GM19043 (cell line): ENCODE measurements around the gene NKPD1.

Experiments
- ATAC-seq: cut with Tn5 transposase; IDR thresholded peaks from one replicate; pipeline ENCODE4 v1.9.1; 2021; ENCODE audit warnings: low read depth; ENCODE audit not compliant: unreplicated experiment

NKPD1 gene, protein sequence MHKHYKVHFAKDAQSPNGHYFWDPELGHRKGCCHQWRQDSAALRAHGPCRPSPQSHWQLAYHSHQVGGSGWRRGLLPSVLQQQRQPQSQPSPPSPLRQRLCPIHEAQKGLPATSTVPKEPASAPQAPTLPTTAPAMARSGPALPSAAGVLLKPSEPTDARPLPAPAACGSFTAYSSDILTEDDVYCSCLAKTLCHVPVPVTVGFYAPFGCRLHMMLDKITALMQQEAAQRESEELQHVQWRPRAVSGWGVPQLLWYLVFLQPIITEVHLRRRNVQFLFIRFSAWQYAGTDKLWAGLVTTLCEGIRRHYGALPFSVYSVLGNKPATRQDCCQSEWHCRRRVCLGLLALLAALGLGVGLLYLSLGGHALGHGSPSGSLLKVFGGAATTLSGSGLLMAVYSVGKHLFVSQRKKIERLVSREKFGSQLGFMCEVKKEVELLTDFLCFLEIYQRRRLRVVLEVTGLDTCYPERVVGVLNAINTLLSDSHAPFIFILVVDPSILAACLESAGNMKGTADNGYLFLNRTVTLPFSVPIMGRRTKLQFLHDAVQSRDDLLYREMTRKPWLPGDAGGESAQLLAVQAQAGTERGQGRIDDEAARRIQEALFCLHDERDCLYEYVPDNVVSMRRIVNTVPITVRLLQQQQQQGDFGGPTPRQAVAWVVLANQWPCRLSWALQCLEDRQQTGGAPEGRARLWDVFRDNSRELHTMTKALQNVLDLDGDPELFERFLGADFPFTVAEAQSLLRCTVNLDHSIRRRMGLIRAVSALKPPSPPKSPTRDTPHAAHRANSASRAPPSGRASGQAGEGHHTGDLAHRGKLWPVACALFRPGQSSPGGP

DNA sequence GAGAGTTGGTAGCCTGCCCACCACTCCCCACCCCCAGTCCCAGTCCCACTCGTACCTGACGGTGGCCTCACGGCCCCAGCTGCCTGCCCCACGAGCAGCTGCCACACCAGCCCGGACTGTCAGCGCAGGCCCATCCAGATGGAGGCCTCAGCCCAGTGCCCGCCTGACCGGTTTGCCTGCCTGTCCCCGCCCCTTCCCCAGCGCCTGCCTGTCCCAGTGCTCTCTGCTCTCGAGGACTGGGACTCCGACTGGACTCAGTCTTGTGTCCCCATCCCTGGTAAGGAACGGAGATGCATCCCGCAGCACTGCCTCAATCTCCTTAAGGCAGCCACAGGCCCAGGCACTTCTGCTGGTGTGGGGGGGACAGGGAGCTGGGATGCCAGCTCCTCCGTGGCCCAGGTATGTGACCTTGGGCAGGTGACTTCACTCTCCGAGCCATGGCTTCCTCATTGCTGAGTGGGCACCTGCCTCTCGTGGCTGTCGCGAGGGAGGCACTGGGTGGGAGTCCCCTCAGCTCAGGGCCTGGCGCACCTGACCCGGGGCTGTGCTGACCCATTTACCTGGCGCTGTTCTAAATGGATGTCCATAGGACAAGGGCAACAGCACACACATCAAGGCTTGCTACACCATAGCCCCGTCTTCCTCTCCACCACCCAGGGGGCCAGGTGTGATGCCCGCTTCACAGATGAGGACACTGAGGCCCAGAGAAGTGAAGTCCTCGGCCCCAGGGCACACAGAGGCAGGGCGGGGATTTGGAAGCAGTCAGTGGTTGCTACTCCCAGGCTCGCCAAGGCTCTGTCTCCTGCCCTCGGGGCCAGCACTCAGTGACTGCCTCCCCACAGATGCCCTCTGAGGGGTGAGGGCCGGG, at the start of gene NKPD1:
Gene NKPD1 (minus strand): TSS at position 113 of the 868 bp plus-strand sequence. CDS start 832 bp downstream, outside the sequence.
- ATAC-seq = no peak

DNA sequence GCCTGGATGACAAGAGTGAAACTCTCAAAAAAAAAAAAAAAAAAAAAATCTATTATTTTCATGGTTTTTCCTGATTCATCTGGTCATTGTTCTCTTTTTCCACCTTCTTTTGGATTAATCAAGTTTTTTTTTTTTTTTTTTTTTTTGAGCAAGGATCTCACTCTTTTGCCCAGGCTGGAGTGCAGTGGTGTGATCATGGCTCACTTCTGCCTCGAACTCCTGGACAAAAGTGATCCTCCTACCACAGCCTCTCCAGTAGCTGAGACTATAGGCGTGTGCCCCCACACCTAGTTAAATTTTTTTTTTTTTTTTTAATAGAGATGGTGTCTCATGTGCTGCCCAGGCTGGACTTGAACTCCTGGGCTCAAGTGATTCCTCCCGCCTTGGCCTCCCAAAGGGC, 45.5 kb upstream of the NKPD1 start:
- no peak for ATAC-seq

DNA sequence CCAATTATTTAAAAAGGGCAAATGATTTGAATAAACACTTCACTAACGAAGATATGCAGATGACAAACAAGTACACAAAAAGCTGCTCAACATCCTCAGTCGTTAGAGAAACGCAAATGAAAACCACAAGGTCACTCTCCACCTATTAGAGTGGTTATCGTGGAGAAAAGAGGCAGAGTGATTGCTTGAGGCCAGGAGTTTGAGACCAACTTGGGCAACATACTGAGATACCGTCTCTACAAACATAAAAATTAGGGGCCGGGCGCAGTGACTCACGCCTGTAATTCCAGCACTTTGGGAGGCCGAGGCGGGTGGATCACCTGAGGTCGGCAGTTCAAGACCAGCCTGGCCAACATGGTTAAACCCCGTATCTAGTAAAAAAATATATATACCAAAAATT, 45.0 kb upstream of the NKPD1 start:
- ATAC-seq = no peak

DNA sequence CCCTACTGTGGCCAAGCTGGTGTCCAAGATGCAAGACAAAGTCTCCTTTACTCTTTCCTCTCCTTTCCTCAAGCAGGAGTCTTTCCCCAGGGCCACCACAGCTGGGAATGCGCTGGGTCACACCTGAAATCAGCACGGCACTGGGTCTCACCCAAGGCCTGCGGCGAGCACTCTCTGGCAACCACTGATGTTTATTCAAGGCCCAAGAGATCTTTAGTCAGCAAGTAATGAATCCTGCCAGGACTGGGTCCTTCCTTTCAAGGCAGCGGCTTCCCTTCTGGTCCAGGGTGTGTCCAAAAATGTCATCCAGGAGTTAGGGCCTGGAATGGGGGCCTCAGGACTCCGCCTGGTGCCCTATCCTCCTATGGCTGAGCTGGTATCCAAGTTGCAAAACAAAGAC, 41.9 kb upstream of the NKPD1 start:
- no peak for ATAC-seq

DNA sequence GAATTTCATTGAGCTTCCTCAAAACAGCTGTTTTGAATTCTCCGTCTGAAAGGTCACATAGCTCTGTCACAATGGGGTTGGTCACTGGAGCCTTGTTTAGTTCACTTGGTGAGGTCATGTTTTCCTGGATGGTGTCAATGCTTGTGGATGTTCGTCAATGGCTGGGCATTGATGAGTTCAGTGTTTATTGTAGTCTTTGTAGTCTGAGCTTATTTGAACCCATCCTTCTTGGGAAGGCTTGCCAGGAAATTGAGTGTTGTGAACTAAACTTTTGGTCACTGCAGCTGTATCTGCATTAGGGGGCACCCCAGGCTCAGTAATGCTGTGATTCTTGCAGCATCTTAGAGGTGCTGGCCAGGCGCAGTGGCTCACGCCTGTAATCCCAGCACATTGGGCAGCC, 39.8 kb upstream of the NKPD1 start:
- ATAC-seq = no peak

DNA sequence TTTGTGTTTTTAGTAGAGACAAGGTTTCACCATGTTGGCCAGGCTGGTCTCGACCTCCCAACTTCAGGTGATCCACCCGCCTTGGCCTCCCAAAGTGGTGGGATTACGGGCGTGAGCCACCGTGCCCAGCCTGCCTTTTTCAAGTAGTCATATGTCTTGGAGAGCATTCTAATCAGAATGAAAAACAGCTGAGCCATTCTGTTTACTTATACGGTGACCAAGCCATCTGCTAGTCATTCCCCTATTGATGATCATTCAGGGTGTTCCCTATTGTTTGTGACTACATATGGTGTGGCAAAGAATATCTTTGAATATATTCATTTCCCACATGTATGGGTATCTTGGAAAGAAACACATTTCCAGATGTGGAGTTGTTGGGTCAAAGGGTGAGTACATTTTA, 35.0 kb upstream of the NKPD1 start:
- ATAC-seq = no peak

DNA sequence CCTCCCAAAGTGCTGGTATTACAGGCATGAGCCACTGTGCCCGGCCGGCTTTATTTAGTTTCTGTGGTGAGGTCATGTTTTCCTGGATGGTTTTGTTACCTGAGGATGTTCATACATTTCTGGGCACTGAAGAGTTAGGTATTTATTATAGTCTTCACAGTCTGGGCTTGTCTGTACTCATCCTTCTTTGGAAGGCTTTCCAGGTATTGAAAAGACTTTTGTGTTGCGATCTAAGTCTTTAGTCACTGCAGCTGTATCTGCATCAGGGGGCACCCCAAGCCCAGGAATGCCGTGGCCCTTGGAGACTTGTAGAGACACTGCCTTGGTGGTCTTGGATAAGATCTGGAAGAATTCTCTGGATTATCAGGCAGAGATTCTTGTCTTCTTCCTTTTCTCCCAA, 30.6 kb upstream of the NKPD1 start:
- ATAC-seq = no peak

DNA sequence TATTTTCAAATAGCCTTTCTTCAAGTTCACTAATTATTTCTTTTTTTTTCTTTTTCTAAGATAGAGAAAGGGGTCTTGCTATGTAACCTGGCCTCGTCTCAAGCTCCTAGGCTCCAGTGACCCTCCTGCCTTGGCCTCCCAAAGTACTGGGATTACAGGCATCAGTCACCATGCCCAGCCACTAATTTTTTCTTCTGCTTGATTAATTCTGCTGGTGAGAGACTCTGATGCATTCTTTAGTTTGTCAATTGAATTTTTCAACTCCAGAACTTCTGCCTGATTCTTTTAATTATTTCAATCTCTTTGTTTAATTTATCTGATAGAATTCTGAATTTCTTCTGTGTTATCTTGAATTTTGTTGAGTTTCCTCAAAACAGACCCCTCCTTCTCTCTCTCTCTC, 29.2 kb upstream of the NKPD1 start:
- no peak for ATAC-seq

DNA sequence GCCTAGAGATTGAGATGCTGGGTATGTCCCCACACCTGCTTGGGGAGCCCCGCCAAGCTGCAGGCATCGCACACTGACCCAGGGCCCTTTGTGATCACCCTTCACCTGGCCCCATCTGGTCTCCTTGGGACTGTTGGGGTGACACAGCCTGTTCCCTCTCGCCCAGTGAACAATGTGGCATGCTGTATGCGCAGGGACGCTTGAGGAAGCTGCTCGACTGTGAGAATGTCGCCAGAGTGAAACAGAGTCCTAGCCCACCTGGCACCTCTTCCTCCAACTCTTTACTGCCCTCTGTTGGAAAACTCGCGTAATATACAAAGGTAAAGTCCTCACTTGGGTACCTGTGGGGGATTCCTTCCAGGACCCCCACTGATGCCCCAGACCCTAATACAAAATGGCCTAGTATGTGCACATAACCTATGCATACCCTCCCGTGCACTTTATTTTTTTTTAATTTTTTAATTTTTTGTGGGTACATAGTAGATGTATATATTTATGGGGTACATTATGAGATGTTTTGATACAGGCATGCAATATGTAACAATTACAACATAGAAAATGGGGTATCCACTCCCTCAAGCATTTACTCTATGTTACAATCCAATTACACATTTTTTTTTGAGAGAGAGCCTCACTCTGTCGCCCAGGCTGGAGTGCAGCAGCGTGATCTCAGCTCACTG, 26.8 kb upstream of the NKPD1 start:
- ATAC-seq = no peak

DNA sequence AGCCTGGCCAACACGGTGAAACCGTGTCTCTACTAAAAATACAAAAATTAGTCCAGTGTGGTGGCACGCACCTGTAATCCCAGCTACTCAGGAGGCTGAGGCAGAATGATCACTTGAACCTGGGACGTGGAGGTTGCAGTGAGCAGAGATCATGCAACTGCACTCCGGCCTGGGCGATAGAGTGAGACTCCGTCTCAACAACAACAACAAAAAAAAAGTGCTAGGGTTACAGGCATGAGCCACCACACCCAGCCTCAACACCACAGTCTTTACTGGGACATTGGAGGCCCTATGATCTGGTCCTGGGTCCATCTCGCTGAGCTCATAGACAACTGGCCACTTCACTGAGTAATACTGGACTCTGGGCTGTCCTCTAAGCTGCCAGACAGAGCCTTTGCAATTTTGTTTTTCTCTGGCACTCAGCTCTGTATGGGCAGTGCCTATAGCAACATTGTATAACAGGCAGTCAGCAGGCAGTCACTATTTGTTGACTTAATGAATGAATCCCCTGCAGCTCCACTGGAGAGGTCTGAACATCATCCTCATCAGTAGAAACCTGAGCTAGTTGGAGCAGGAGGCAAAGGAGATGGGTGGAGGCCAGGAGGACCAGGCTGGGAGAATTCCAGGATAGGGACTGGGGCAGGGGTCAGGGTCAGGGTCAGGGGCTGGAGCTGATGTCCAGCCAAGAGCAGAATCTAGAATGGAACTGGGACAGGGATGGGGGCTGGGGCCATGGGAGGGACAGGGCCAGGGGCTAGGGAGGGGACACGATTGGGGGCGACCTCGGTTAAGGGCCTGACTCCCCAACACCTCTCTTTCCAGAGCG, 25.9 kb upstream of the NKPD1 start:
- ATAC-seq = no peak

DNA sequence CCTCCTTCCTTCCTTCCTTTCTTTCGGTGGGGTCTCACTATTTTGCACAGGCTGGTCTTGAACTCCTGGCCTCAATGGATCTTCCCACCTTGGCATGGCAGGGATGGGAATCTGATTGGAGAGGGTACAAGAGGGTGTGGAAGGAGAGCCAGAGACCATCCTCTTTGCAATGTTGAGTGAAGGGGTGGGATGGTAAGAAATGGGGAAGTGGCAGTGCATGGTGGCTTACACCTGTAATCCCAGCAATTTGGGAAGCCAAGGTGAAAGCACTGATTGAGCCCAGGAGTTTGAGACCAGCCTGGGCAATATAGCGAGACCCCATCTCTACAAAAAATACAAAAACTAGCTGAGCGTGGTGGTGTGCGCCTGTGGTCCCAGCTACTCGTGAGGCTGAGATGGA, 23.3 kb upstream of the NKPD1 start:
- ATAC-seq = no peak

DNA sequence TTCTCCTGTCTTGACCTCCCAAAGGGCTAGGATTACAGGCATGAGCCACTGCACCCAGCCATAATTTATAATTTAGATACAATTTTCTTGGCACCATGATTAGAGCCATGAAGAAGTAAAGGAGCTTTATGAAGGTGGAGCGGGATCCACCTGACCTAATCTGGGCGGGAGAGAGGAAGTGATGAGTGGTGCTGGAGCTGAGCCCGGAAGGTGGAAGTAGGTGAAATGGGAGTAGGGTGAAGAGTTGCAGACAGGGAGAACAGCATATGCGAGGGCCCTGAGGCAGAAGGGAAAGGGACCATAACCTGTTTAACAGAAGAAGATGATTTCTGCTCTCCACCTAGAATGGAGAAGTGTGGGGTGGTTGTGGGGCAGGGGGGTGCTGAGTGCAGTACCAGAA, 22.0 kb upstream of the NKPD1 start:
- ATAC-seq = no peak

DNA sequence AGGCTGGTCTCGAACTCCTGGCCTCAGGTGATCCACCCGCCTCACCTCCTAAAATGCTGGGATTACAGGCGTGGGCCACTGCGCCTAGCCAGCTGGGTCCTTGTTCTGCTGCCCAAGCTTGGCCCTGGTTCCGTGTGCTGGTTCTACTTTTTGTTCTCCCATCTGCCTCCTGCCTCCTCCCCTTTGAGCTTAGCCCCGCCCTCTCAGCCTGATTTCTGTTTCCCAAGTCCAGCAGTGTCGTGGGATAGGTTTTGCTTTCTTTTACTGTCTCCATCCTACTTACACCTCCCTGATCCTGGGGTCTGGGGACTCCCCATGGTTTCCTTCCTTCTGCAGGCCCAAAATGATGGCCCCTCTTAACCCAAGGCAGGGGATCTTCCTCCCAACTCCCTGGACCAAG, 20.2 kb upstream of the NKPD1 start:
- ATAC-seq = no peak

DNA sequence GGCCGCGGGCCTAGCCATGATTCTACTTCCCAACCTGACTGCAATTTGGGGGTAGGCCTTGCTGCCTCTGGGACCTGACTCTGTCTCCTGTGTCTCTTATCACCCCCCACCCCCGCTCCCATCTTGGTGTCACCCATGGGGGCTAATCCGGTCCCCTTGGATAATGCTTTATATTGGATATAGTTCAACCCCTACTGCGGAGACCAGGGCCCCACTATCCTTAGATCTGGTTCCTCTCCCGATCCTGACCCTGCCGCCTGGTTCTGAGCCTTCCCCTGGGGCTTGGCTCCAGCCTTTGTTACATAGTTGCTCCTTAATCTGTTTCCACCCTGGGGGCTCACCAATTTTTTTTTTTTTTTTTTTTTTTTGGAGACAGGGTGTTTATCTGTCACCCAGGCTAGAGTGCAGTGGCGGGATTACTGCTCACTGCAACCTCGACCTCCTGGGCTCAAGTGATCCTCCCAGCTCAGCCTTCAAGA, 19.1 kb upstream of the NKPD1 start:
- ATAC-seq = no peak

DNA sequence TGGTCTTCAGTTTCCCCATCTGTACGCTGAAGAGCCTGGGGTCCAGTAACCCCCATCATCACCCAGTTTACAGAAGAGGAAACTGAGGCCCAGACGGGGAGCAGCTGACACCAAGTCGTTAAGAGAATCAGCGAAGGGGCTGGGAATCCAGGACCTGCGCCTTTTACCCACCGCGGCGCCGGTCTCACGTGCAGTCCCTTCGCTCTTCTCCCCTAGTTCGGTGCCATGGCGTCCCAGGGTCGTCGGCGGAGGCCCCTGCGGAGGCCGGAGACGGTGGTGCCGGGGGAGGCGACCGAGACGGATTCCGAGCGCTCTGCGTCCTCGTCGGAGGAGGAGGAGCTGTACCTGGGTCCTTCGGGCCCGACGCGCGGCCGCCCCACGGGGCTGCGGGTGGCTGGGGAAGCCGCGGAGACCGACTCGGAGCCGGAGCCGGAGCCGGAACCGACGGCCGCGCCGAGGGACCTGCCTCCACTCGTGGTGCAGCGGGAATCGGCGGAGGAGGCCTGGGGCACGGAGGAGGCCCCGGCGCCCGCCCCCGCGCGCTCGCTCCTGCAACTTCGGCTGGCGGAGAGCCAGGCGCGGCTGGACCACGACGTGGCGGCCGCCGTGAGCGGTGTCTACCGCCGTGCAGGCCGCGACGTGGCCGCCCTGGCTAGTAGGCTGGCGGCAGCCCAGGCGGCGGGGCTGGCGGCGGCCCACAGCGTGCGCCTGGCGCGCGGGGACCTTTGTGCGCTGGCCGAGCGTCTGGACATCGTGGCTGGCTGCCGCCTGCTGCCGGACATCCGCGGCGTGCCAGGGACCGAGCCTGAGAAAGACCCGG, 18.5 kb upstream of the NKPD1 start:
- no peak for ATAC-seq

DNA sequence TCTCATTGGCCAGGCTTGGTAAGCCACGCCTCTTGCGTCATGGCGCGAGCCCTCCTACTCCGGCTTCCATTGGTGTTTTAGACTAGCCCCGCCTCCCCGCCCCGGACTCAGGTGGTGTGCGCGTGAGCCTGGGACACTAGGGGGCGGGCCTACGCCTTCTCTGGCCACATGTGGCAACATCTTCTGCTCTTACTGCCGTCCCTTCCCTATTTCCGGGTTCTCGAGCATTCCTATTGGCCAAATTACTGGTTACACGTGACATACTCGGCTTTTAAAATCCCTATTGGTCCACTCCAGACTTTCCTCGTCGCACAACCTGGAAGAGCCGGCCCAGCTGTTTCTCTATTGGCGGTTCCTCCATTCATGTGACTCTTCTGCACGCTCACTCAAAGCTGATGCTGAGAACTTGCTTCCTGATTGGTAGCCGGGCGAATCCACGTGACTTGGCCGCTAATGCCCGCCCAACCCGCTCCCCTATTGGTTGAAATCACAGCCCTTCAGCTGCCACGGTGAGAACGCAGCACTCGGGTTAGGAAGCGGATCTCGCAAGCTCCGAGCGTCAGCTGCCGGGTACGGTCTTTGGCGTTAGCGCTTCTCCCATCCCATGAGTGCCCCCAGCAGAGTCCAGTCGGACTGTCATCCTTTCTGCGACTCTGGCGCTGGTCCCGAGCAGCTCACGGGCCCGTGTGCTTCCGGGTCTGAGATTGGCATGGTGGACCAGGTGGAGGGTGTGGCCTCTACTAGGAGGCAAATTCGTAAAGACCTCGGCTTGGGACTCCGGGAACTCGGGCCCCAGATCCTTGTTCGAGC, 17.7 kb upstream of the NKPD1 start, which contains the start of gene BLOC1S3:
Gene BLOC1S3 (plus strand): TSS at position 523 of the 810 bp plus-strand sequence. CDS start 513 bp downstream, outside the sequence.
- peak; percentile 78 for ATAC-seq

DNA sequence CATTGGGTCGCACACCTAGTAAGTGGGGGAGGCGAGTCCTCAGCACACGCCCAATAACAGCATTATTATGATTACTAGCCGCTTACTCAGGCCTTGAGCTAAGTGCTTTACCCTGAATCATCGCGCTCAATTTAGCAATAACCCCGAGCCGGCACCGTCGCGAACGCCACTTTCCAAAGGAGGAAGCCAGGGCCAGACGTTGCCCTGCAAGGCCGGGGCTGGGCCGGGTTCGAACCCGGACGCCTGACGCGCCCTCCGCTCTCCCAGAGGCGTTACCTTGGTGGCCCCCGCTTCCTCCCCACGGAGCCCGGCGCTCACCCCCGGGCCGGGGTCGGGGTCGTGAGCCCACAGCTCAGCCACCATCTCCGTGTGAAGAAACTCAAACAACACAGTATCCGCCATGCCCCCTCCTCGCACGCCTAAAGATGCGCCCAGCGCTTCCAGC, 17.1 kb upstream of the NKPD1 start, which contains the start of gene TRAPPC6A:
Gene TRAPPC6A (minus strand): TSS at position 421 of the 445 bp plus-strand sequence. CDS start 19 bp downstream, at position 402.
- ATAC-seq = no peak
